ENCODE results near the gene CCL2.

The CCL2 gene

DNA sequence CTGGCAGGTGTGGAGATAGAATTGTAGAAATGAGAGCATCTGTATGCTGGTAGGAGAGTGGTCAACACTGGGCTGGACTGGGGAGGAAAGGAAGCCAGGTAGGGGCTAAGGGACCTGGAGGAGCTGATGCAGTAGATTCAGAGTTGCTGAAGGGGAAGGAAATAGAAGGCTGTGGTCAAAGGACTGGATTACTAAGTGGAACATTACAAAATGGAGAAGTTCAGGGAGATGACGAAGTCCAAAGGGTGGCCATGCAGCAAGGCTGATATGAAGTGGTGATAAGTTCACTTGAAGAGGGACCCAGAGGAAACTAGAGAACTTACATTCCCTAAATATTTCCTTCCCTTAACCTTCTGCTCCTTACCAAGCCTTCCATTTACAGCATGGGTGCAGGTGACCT lies 8.6 kb upstream of the CCL2 start:
- H3K9me3 ChIP-seq (ENCODE audit: control extremely low read depth in 1 of 5, control insufficient read depth in 4 of 5, insufficient read depth in 2 of 5, low read depth in 1 of 5, low read length in 4 of 5) = no peaks in the 10 kb centered on the region
- WGBS (ENCODE audit: insufficient coverage) = no CpG with 5 or more reads among the region's 1 CpG
- H3K4me1 ChIP-seq (ENCODE audit: control extremely low read depth in 1 of 4, control insufficient read depth in 4 of 4, insufficient read depth in 4 of 4, low read length in 3 of 4) = peaks cover 42 to 86% (median 53%) of the 10 kb centered on the region in 4 experiments
- DNase-seq = peak; percentile 72 to 92 (median 87)
- CTCF ChIA-PET = interaction anchor here (1.0 to 1.1 kb wide), 2 partner anchors 115 to 146 kb away, joined by 3 read pairs; no protein-coding TSS in a partner anchor
- no peak overlapping the region for H3K27ac ChIP-seq (ENCODE audit: insufficient read depth in 1 of 2, low read depth in 1 of 2, low read length in 2 of 2, poor library complexity in 1 of 2, severe bottlenecking in 2 of 2)
- peak overlapping the region in 2 of 7 experiments; percentile 10 to 20 for H3K4me3 ChIP-seq (ENCODE audit: control insufficient read depth in 1 of 7, extremely low read depth in 1 of 7, insufficient read depth in 4 of 7, low read depth in 2 of 7, low read length in 6 of 7)
- H3K36me3 ChIP-seq (ENCODE audit: control insufficient read depth in 4 of 4, insufficient read depth in 4 of 4, low read length in 3 of 4) = no peaks in the 10 kb centered on the region
- peaks cover 0 to 3% (median 0%) of the 10 kb centered on the region in 5 experiments for H3K27me3 ChIP-seq (replicated peaks in 2 of 5; ENCODE audit: control insufficient read depth in 4 of 5, insufficient read depth in 5 of 5, low read length in 4 of 5)
- POLR2A ChIA-PET = no interaction called here

DNA sequence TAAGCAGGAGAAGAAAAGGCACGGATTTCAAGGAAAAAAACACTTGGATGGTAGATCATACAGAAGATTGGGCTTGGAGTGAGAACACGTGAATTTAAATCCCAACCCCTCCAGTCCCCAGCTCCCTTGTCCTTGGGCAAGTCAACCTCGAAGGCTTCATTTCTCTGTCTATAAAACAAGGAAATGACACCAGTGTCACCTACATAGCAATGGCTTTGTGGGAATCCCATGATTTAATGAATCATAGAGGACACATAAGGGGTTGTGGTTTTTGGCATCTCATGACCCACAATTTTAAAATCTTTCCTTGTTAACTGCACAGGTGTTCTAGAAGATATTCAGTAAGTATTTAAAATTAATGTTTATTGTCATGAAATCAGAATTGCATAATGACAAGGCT lies 8.2 kb upstream of the CCL2 start:
- Histone ChIP-seq H3K27me3 (replicated peaks in 2 of 5; ENCODE audit: control insufficient read depth in 4 of 5, insufficient read depth in 5 of 5, low read length in 4 of 5) (peaks cover 0 to 3% (median 0%) of the 10 kb centered on the region in 5 experiments), H3K4me3 (ENCODE audit: control insufficient read depth in 1 of 7, extremely low read depth in 1 of 7, insufficient read depth in 4 of 7, low read depth in 2 of 7, low read length in 6 of 7) (no peak overlapping the region), H3K27ac (ENCODE audit: insufficient read depth in 1 of 2, low read depth in 1 of 2, low read length in 2 of 2, poor library complexity in 1 of 2, severe bottlenecking in 2 of 2) (no peak overlapping the region), H3K9me3 (ENCODE audit: control extremely low read depth in 1 of 5, control insufficient read depth in 4 of 5, insufficient read depth in 2 of 5, low read depth in 1 of 5, low read length in 4 of 5) (no peaks in the 10 kb centered on the region), H3K4me1 (ENCODE audit: control extremely low read depth in 1 of 4, control insufficient read depth in 4 of 4, insufficient read depth in 4 of 4, low read length in 3 of 4) (peaks cover 37 to 86% (median 54%) of the 10 kb centered on the region in 4 experiments), H3K36me3 (ENCODE audit: control insufficient read depth in 4 of 4, insufficient read depth in 4 of 4, low read length in 3 of 4) (no peaks in the 10 kb centered on the region)
- ChIA-PET POLR2A (no interaction called here), CTCF (interaction anchor here (1.1 kb wide), 1 partner anchor 146 kb away, joined by 3 read pairs; no protein-coding TSS in a partner anchor)
- peak in 2 of 3 donors; percentile 62 to 75 for DNase-seq
- 67% methylated on average over 2 of the region's 3 CpGs for WGBS (ENCODE audit: insufficient coverage)

GRCh38 chr17:34248511-34249024 lies 6.5 kb upstream of the CCL2 start:
- Histone ChIP-seq H3K4me1 (ENCODE audit: control extremely low read depth in 1 of 4, control insufficient read depth in 4 of 4, insufficient read depth in 4 of 4, low read length in 3 of 4) (peaks cover 22 to 82% (median 47%) of the 10 kb centered on the region in 4 experiments), H3K4me3 (ENCODE audit: control insufficient read depth in 1 of 7, extremely low read depth in 1 of 7, insufficient read depth in 4 of 7, low read depth in 2 of 7, low read length in 6 of 7) (no peak overlapping the region), H3K27ac (ENCODE audit: insufficient read depth in 1 of 2, low read depth in 1 of 2, low read length in 2 of 2, poor library complexity in 1 of 2, severe bottlenecking in 2 of 2) (no peak overlapping the region), H3K9me3 (ENCODE audit: control extremely low read depth in 1 of 5, control insufficient read depth in 4 of 5, insufficient read depth in 2 of 5, low read depth in 1 of 5, low read length in 4 of 5) (no peaks in the 10 kb centered on the region), H3K36me3 (ENCODE audit: control insufficient read depth in 4 of 4, insufficient read depth in 4 of 4, low read length in 3 of 4) (no peaks in the 10 kb centered on the region), H3K27me3 (replicated peaks in 2 of 5; ENCODE audit: control insufficient read depth in 4 of 5, insufficient read depth in 5 of 5, low read length in 4 of 5) (peaks cover 0 to 3% (median 0%) of the 10 kb centered on the region in 5 experiments)
- peak in 1 of 3 donors; percentile 19 for DNase-seq
- POLR2A ChIA-PET = no interaction called here
- 89% methylated on average over 5 of the region's 6 CpGs for WGBS (ENCODE audit: insufficient coverage)
- CTCF ChIA-PET = interaction anchor here (2.5 to 2.7 kb wide), 2 partner anchors 13 to 113 kb away, joined by 9 to 11 read pairs; no protein-coding TSS in a partner anchor

DNA sequence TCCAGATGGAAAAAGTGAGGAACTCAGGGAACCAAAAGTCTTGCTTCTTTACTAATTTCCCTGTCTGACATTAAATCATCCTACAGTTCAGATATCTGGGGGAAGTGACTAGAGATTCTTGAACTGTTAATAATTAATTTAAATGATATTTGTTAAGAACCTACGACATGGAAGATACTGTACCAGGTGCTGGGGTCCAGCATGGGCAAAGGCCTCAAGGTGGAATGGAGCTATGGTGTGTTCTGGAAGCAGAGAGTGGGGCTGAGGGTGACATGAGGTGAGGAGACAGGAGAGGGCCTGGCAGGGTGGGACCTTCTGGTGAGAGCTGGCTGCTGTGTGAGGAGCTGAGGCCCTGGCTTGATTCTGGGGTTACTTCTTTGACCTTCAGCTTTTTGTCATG lies 6.0 kb upstream of the CCL2 start:
- ChIA-PET CTCF (interaction anchor here (0.9 to 2.7 kb wide), 4 partner anchors 13 to 112 kb away, joined by 3 to 11 read pairs (median 6); no protein-coding TSS in a partner anchor), POLR2A (no interaction called here)
- no peak overlapping the region for H3K27ac ChIP-seq (ENCODE audit: insufficient read depth in 1 of 2, low read depth in 1 of 2, low read length in 2 of 2, poor library complexity in 1 of 2, severe bottlenecking in 2 of 2)

DNA sequence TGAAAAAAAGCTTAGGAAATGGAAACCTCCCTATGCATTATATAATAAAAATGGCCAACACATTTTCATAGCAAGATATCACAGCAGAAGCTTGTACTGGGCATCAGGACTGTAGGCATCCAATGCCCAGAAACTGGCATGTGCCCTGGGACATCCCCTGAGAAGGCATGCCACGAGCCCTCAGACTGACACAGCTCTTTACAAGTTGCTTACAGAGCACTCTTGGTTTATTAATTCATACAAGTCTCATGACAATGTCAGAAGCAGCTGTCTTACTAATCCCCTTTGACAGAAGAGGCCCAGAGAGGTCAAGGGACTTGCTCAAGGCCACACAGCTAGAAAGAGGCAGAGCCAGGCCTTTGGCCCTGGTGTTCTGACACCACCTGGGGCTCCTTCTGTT lies 5.6 kb upstream of the CCL2 start:
- Histone ChIP-seq H3K36me3 (ENCODE audit: control insufficient read depth in 4 of 4, insufficient read depth in 4 of 4, low read length in 3 of 4) (no peaks in the 10 kb centered on the region), H3K4me1 (ENCODE audit: control extremely low read depth in 1 of 4, control insufficient read depth in 4 of 4, insufficient read depth in 4 of 4, low read length in 3 of 4) (peaks cover 17 to 76% (median 44%) of the 10 kb centered on the region in 4 experiments), H3K4me3 (ENCODE audit: control insufficient read depth in 1 of 7, extremely low read depth in 1 of 7, insufficient read depth in 4 of 7, low read depth in 2 of 7, low read length in 6 of 7) (no peak overlapping the region), H3K27me3 (replicated peaks in 2 of 5; ENCODE audit: control insufficient read depth in 4 of 5, insufficient read depth in 5 of 5, low read length in 4 of 5) (peaks cover 0 to 3% (median 0%) of the 10 kb centered on the region in 5 experiments), H3K9me3 (ENCODE audit: control extremely low read depth in 1 of 5, control insufficient read depth in 4 of 5, insufficient read depth in 2 of 5, low read depth in 1 of 5, low read length in 4 of 5) (no peaks in the 10 kb centered on the region), H3K27ac (ENCODE audit: insufficient read depth in 1 of 2, low read depth in 1 of 2, low read length in 2 of 2, poor library complexity in 1 of 2, severe bottlenecking in 2 of 2) (no peak overlapping the region)
- ChIA-PET POLR2A (no interaction called here), CTCF (interaction anchor here (0.9 to 2.7 kb wide), 4 partner anchors 14 to 112 kb away, joined by 3 to 11 read pairs (median 6); no protein-coding TSS in a partner anchor)
- 100% methylated on average over 1 of the region's 1 CpG for WGBS (ENCODE audit: insufficient coverage)
- DNase-seq = no peak

More for the DNA sequence above, 6.0 kb upstream of the CCL2 start:
- H3K9me3 ChIP-seq (ENCODE audit: control extremely low read depth in 1 of 5, control insufficient read depth in 4 of 5, insufficient read depth in 2 of 5, low read depth in 1 of 5, low read length in 4 of 5) = no peaks in the 10 kb centered on the region
- 67% methylated on average over 1 of the region's 1 CpG for WGBS (ENCODE audit: insufficient coverage)
- peaks cover 0 to 3% (median 0%) of the 10 kb centered on the region in 5 experiments for H3K27me3 ChIP-seq (replicated peaks in 2 of 5; ENCODE audit: control insufficient read depth in 4 of 5, insufficient read depth in 5 of 5, low read length in 4 of 5)
- no peak overlapping the region for H3K4me3 ChIP-seq (ENCODE audit: control insufficient read depth in 1 of 7, extremely low read depth in 1 of 7, insufficient read depth in 4 of 7, low read depth in 2 of 7, low read length in 6 of 7)
- no peak for DNase-seq
- H3K4me1 ChIP-seq (ENCODE audit: control extremely low read depth in 1 of 4, control insufficient read depth in 4 of 4, insufficient read depth in 4 of 4, low read length in 3 of 4) = peaks cover 19 to 78% (median 43%) of the 10 kb centered on the region in 4 experiments
- H3K36me3 ChIP-seq (ENCODE audit: control insufficient read depth in 4 of 4, insufficient read depth in 4 of 4, low read length in 3 of 4) = no peaks in the 10 kb centered on the region

DNA sequence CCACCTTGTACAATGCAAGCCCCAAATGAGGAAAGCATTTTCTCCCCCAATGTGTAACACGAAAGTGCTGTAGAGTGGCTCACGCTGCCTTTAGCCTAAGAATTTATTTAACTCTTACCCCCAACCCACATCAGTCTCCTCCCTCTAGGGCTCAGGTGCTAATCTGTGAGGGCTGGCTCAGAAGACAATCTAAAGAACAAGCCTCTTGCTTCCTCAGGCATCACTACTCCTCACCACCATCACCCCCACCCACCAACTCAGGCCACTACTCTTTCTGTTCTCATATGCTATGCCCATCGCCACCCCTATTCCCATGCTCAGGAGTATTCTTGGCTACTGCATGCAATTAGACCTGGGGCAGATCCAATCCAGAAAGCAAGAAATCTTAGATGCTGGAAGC lies 3.9 kb upstream of the CCL2 start:
- CTCF ChIA-PET = interaction anchor here (1.2 kb wide), 1 partner anchor 114 kb away, joined by 3 read pairs; no protein-coding TSS in a partner anchor
- WGBS (ENCODE audit: insufficient coverage) = 100% methylated on average over 2 of the region's 3 CpGs
- H3K27ac ChIP-seq (ENCODE audit: insufficient read depth in 1 of 2, low read depth in 1 of 2, low read length in 2 of 2, poor library complexity in 1 of 2, severe bottlenecking in 2 of 2) = no peak overlapping the region

DNA sequence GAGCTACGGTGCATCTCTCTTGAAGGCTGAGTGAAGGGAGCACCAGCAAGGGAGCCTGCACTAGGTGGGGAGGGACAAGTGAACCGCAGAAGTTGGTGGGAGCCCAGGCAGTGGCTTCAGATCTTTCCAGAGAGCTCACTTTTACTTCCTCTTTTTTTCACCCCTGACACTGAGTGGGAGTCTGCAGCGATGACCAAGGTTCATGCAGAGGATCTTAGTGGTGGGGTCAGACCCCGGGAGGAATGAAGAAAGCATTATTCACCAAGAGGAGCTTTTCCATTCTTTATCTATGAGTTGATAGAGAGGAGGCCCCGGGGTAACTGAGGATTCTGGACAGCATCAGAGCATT lies 3.0 kb upstream of the CCL2 start:
- POLR2A ChIA-PET = interaction anchor here (0.7 to 0.9 kb wide), 2 partner anchors 10 to 13 kb away, joined by 3 to 4 read pairs; no protein-coding TSS in a partner anchor
- H3K4me3 ChIP-seq (ENCODE audit: control insufficient read depth in 1 of 7, extremely low read depth in 1 of 7, insufficient read depth in 4 of 7, low read depth in 2 of 7, low read length in 6 of 7) = no peak overlapping the region
- peak; percentile 31 to 86 (median 81) for DNase-seq
- no peaks in the 10 kb centered on the region for H3K36me3 ChIP-seq (ENCODE audit: control insufficient read depth in 4 of 4, insufficient read depth in 4 of 4, low read length in 3 of 4)
- H3K9me3 ChIP-seq (ENCODE audit: control extremely low read depth in 1 of 5, control insufficient read depth in 4 of 5, insufficient read depth in 2 of 5, low read depth in 1 of 5, low read length in 4 of 5) = no peaks in the 10 kb centered on the region
- WGBS (ENCODE audit: insufficient coverage) = 33% methylated on average over 3 of the region's 5 CpGs
- CTCF ChIA-PET = interaction anchor here (1.2 to 1.4 kb wide), 3 partner anchors 51 to 113 kb away, joined by 3 to 8 read pairs (median 3); no protein-coding TSS in a partner anchor
- peaks cover 6 to 62% (median 39%) of the 10 kb centered on the region in 4 experiments for H3K4me1 ChIP-seq (ENCODE audit: control extremely low read depth in 1 of 4, control insufficient read depth in 4 of 4, insufficient read depth in 4 of 4, low read length in 3 of 4)
- peaks cover 0 to 3% (median 0%) of the 10 kb centered on the region in 5 experiments for H3K27me3 ChIP-seq (replicated peaks in 2 of 5; ENCODE audit: control insufficient read depth in 4 of 5, insufficient read depth in 5 of 5, low read length in 4 of 5)
- no peak overlapping the region for H3K27ac ChIP-seq (ENCODE audit: insufficient read depth in 1 of 2, low read depth in 1 of 2, low read length in 2 of 2, poor library complexity in 1 of 2, severe bottlenecking in 2 of 2)

More for the DNA sequence above, 3.9 kb upstream of the CCL2 start:
- Histone ChIP-seq H3K4me1 (ENCODE audit: control extremely low read depth in 1 of 4, control insufficient read depth in 4 of 4, insufficient read depth in 4 of 4, low read length in 3 of 4) (peaks cover 14 to 71% (median 44%) of the 10 kb centered on the region in 4 experiments), H3K27me3 (replicated peaks in 2 of 5; ENCODE audit: control insufficient read depth in 4 of 5, insufficient read depth in 5 of 5, low read length in 4 of 5) (peaks cover 0 to 3% (median 0%) of the 10 kb centered on the region in 5 experiments), H3K9me3 (ENCODE audit: control extremely low read depth in 1 of 5, control insufficient read depth in 4 of 5, insufficient read depth in 2 of 5, low read depth in 1 of 5, low read length in 4 of 5) (no peaks in the 10 kb centered on the region), H3K36me3 (ENCODE audit: control insufficient read depth in 4 of 4, insufficient read depth in 4 of 4, low read length in 3 of 4) (no peaks in the 10 kb centered on the region), H3K4me3 (ENCODE audit: control insufficient read depth in 1 of 7, extremely low read depth in 1 of 7, insufficient read depth in 4 of 7, low read depth in 2 of 7, low read length in 6 of 7) (no peak overlapping the region)
- POLR2A ChIA-PET = no interaction called here
- DNase-seq = no peak
